ENCODE measurements around the gene SEMA6A.

DNA sequence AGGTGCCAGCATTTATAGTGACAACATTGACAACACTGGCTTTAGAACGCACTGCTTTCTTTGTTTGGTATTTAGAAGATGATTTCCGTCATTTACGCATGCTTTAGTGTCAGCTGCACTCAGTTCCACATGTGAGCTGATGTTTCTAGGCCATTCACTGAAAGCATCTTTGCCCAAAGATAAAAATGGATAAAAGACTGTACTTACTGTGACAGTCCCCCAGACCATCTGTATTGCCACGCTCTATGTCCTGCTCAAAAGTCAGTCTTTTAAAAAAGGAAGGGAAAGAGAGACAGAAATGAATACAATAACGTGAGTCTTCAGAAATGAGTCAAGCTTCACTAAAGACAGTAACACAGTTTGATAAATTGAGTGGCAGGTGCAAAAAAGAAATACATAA lies 99.3 kb downstream of the SEMA6A start:
- TF ChIP-seq POLR2A (IDR thresholded peaks at IDR 0.05) (no peak), CTCF (IDR thresholded peaks at IDR 0.05) (no peak)

Measured in Peyer's patch (tissue), 4 donors.